Central memory CD4-positive, alpha-beta T cell (primary cell): ENCODE results near the gene TNS3.

ENCODE experiments used
- DNase-seq: peaks from one replicate; pipeline ENCODE4 v3.0.0; 2022

Gene TNS3

GRCh38 chr7:47314728-47315607 lies 266.9 kb downstream of the TNS3 start:
- DNase-seq = no peak

GRCh38 chr7:47314248-47314647 lies 267.7 kb downstream of the TNS3 start:
- DNase-seq = no peak

GRCh38 chr7:47313564-47313963 lies 268.3 kb downstream of the TNS3 start:
- no peak for DNase-seq

GRCh38 chr7:47311891-47312290 lies 270.0 kb downstream of the TNS3 start:
- no peak for DNase-seq

DNA sequence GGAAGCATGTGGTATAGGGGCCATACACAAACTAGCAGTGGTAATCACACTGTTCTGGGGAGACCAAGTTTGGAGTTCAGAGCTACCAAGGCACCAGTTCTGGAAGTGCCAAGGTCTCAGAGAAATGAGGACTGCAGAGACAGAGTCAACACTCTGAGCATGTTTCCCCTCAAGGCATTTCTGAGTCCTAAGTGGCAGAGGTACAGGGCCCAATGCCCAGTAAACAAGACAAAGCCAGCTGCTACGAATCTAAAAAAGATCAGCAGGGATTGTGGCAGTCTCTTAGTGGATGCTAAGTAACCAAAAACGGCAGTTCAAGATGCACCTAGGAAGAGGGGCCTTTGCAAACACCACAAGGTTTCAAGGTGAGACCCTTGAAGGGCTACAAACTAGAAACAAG lies 271.9 kb downstream of the TNS3 start:
- no peak for DNase-seq

GRCh38 chr7:47308808-47309207 lies 273.1 kb downstream of the TNS3 start:
- no peak for DNase-seq

- DNase-seq = no peak
Measured at GRCh38 chr7:47307311-47307710, 274.6 kb downstream of the TNS3 start.

- DNase-seq = no peak
Measured at GRCh38 chr7:47304727-47305719, 276.9 kb downstream of the TNS3 start.

GRCh38 chr7:47303695-47304453 lies 278.0 kb downstream of the TNS3 start:
- DNase-seq = no peak

DNA sequence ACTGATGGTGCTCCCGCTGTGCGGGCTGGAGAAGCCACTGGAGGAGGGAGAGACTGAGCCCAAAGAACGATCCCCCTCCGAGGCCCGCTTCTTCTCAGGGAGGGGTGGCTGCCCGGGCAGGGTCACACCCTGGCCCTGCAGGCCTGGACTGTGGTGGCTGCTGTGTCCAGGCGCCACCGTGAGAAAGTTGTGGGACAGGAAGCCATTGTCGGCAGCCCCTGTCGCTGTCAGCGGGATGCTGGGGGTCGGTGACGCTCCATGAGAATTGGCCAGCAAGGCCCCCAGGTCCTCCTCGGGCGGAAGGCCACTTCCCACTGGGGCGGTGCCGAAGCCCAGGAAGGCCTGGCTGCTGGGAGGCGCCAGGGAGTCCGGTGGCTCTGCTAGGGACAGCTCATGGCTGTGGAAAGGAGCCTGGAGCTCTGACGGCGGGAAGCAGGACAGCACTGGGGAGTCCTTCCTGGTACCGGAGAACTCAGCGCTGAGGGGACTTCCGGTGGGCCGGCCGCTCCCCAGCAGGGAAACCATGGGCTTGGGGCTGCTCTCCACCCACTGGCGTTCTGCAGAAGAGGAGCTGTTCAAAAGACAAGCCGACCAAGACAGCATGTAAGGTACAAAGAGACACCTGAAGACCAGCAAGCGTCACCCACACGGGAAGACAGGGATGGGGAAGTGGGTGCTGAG lies 278.8 kb downstream of the TNS3 start:
- DNase-seq = no peak

DNA sequence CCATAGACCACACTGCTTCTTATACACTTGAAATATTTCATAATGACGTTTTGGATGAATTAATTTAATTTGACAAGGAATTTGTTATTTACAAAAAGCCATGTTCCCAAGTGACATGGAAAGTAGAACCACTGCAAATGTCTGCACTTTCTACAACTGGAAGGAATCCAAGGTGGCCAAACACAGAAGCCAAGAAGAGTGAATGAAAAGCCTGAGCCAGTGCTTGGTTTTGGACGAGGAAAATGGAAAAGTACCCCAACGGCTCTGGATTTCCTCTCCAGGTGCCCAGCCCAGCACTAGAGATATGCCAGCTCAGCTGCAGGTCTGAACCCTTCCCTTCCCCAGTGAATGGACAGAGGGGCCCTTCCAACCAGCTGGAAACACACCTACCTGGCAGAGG lies 279.4 kb downstream of the TNS3 start:
- no peak for DNase-seq

DNA sequence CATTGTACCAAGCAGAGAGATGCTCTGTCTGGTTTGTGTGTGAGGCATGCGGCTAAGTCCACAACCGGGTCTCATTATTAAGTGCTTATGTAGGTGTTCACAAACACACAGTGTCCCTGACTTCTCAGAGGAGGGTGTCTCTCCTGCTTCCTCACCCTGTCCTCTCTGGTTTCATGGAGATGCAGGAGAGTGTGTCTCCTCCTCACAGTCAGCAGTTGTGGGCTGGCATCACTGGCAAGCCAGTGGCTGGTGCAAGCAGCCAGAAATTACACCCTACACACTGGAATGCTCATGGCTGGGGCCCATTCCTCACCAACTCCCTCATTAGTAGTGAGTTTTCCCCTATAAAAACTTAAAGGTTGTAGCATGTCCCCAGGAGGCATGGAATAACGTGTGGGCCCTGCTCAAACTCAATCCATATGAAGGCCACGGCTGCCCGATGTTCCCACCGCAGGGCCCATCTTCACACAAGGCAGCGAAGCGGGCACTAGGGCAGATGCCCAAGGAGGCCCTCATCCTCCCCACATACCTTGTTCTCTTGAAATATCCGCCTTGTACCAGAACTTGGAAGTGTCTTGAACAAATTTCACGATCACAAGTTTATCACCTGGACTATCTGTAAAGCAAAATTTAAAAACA lies 280.1 kb downstream of the TNS3 start:
- no peak for DNase-seq

- DNase-seq = no peak
Measured at GRCh38 chr7:47301105-47301477, 280.8 kb downstream of the TNS3 start.

DNA sequence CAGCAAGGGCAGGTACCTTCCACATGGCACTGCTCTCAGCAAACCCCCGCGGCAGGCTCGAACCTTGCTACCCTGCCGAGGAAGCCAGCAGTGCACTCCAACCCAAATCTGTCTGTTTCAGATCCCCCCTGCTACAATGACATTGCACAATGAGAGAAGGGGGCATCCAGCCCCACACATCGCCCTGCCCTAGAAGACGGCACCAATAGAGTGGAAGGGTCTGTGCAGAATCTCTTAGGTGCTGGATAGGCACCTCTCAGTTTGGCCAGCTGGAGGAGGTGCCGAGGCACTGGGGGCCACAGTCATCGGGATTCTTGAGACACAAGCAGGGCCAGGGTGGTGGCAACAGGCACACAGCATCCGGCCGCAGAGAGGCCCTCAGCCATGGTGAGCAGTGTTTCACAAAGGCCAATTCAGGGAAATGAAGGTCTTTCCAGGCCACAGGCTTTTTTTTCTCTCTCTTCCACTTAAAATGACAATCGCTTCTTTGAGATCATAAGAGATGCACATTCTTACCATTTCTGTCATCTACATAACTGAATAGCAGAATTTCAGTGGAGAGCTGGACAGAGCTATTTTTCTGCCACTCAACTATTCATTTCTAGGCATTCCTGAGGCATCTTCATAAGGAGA lies 281.3 kb downstream of the TNS3 start:
- no peak for DNase-seq

GRCh38 chr7:47299496-47299895 lies 282.4 kb downstream of the TNS3 start:
- no peak for DNase-seq

GRCh38 chr7:47298636-47299035 lies 283.3 kb downstream of the TNS3 start:
- no peak for DNase-seq

DNA sequence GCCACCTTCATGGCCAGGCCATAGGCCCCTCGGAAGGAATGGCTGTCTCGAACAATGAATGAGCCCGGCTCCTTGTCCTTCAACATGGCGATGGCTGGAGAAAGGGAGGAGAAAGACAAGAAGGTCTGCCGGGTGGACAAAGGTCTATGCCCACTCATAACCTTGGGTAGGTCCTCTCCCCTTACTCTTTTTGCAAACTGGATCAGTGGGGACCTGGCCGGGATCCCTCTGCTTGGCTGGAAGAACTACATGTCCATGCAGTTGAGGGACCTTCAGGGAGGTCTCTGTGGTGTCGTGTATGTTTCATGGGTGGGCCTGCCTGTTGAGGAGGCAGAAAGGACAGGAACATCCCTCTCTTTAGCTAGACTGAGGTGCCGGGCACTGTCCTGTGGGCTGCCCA lies 284.8 kb downstream of the TNS3 start:
- no peak for DNase-seq

- DNase-seq = no peak
Measured at GRCh38 chr7:47295606-47296005, 286.3 kb downstream of the TNS3 start.

DNA sequence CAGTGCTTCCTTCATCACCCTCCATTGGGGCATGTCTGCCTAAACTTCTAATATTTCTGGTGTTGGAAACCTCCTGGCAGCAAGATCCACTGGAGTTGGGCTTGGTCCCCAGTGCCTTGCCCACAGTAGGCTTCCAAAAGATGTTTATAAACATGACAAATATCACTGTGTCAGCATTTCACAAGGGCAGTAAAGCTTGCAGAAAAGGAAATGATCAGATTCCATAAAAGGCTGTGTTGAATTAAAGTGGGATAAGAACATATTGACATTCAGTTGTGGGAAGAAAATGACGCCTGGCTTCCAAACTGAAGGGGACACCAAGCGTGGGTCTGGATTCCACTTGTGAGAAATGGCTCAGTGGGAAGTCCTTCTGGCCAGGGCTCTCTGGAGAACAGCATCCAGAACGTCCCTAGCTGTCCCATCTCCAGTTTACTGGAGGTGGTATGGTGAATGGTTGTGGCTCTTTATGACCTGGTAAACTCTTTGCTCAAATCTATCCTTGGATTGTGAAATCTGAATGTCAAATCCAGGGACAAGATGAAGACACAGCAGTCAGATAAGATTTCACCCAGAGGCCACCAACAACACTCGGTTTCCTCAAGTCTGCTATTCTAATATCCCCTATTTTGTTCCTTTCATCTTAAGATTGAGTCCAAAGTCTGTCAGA lies 287.2 kb downstream of the TNS3 start:
- DNase-seq = no peak

DNA sequence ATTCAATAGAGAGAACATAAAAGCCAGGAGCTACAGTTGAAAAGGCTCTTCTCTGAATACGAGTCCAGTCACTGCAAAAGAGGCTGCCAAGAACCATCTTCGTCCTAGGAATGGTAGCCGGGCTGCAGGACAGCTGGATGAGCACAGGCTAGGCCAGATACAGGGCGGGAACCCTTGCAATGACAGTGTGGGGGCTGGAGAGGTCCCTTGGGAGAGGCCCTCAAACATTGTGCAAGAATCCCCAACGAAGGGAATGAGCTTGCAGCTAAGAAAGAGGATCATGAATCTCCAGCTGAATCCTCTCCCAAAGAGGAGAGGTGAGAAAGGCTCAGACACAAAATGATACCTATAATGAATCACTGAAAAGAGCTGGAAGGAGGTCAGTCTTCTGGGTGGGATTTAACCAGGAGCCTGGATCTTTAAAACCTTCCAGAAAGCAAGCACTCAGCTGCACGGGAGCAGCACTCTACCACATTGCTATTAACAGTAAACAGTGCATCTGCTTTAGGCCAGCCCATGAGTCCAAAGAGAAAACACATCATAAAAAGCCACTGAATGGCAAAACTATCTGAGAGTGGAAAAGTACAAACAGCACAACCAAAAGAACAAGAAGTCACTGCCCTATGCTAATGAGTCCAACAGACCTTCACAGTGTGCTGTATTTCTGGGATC lies 287.9 kb downstream of the TNS3 start:
- DNase-seq = no peak
